ENCODE data around the gene CCDC91. TPM values are rescaled to one million over a fixed set of nuclear protein-coding genes. Genes with fewer than 3 reads are reported as not detected.

CCDC91 gene
- total and polyA plus RNA-seq, 4 experiments from 2014 or later: 56.9 to 88.4 (median 70.8) TPM

- Histone ChIP-seq H3K4me1 (ENCODE audit: insufficient read depth, low read length) (peaks cover 29% of the 10 kb centered on the region), H3K9me3 (ENCODE audit: control insufficient read depth in 1 of 2, low read length in 2 of 2) (no peaks in the 10 kb centered on the region), H3K36me3 (ENCODE audit: insufficient read depth, low read length) (no peaks in the 10 kb centered on the region), H3K4me3 (ENCODE audit: low read length in 2 of 2) (no peak overlapping the region), H3K27me3 (ENCODE audit: insufficient read depth, low read length) (no peaks in the 10 kb centered on the region), H3K27ac (ENCODE audit: low read depth, low read length) (no peak overlapping the region)
- H3K27ac Mint-ChIP-seq: no peak overlapping the region
- peaks cover 38 to 71% (median 55%) of the 10 kb centered on the region in 4 donors for H3K4me1 Mint-ChIP-seq
- H3K4me3 Mint-ChIP-seq: no peak overlapping the region
- POLR2A ChIA-PET (ENCODE audit: partially characterized antibody): no interaction called here
- no peaks in the 10 kb centered on the region for H3K27me3 Mint-ChIP-seq
- H3K36me3 Mint-ChIP-seq: peaks cover 32 to 44% of the 10 kb centered on the region in 2 donors
- no peak for DNase-seq
- CTCF ChIA-PET (ENCODE audit: partially characterized antibody): no interaction called here
- peaks cover 0 to 6% (median 1%) of the 10 kb centered on the region in 8 donors for H3K9me3 Mint-ChIP-seq
- intact Hi-C loops (cut with micrococcal nuclease): no loop called here
These were observed 36.4 kb downstream of the CCDC91 start for GRCh38 chr12:28226705-28227104.

- no peak overlapping the region for H3K27ac Mint-ChIP-seq
- no peak for DNase-seq
- H3K27me3 Mint-ChIP-seq: no peaks in the 10 kb centered on the region
- H3K36me3 Mint-ChIP-seq: peaks cover 32 to 44% of the 10 kb centered on the region in 2 donors
- H3K4me3 ChIP-seq (ENCODE audit: low read length in 2 of 2): no peak overlapping the region
- peaks cover 24% of the 10 kb centered on the region for H3K4me1 ChIP-seq (ENCODE audit: insufficient read depth, low read length)
- intact Hi-C loops (cut with micrococcal nuclease): no loop called here
- no peaks in the 10 kb centered on the region for H3K27me3 ChIP-seq (ENCODE audit: insufficient read depth, low read length)
- no peak overlapping the region for H3K27ac ChIP-seq (ENCODE audit: low read depth, low read length)
- ChIA-PET CTCF (ENCODE audit: partially characterized antibody) (no interaction called here), POLR2A (ENCODE audit: partially characterized antibody) (no interaction called here)
- H3K4me3 Mint-ChIP-seq: peak overlapping the region in 1 of 8 donors; percentile 33
- H3K4me1 Mint-ChIP-seq: peaks cover 32 to 66% (median 50%) of the 10 kb centered on the region in 4 donors
- H3K9me3 ChIP-seq (ENCODE audit: control insufficient read depth in 1 of 2, low read length in 2 of 2): no peaks in the 10 kb centered on the region
- peaks cover 0 to 6% (median 1%) of the 10 kb centered on the region in 8 donors for H3K9me3 Mint-ChIP-seq
- H3K36me3 ChIP-seq (ENCODE audit: insufficient read depth, low read length): no peaks in the 10 kb centered on the region
These were observed 37.0 kb downstream of the CCDC91 start for GRCh38 chr12:28227251-28227650.

- Mint-ChIP-seq H3K27me3 (no peaks in the 10 kb centered on the region), H3K36me3 (peaks cover 27 to 40% of the 10 kb centered on the region in 2 donors), H3K27ac (no peak overlapping the region), H3K4me3 (no peak overlapping the region), H3K9me3 (peaks cover 0 to 1% (median 0%) of the 10 kb centered on the region in 8 donors), H3K4me1 (peaks cover 24 to 48% (median 38%) of the 10 kb centered on the region in 4 donors)
- H3K9me3 ChIP-seq (ENCODE audit: control insufficient read depth in 1 of 2, low read length in 2 of 2): no peaks in the 10 kb centered on the region
- ChIA-PET POLR2A (ENCODE audit: partially characterized antibody) (no interaction called here), CTCF (ENCODE audit: partially characterized antibody) (no interaction called here)
- H3K27me3 ChIP-seq (ENCODE audit: insufficient read depth, low read length): no peaks in the 10 kb centered on the region
- intact Hi-C loops (cut with micrococcal nuclease): no loop called here
- no peaks in the 10 kb centered on the region for H3K36me3 ChIP-seq (ENCODE audit: insufficient read depth, low read length)
- no peak for DNase-seq
- no peak overlapping the region for H3K4me3 ChIP-seq (ENCODE audit: low read length in 2 of 2)
- no peaks in the 10 kb centered on the region for H3K4me1 ChIP-seq (ENCODE audit: insufficient read depth, low read length)
- H3K27ac ChIP-seq (ENCODE audit: low read depth, low read length): no peak overlapping the region
These were observed 41.0 kb downstream of the CCDC91 start for GRCh38 chr12:28231248-28231647.

GRCh38 chr12:28232211-28232928 lies 42.1 kb downstream of the CCDC91 start:
- ChIA-PET CTCF (ENCODE audit: partially characterized antibody) (no interaction called here), POLR2A (ENCODE audit: partially characterized antibody) (no interaction called here)
- no peak for DNase-seq
- Mint-ChIP-seq H3K9me3 (no peaks in the 10 kb centered on the region), H3K36me3 (peaks cover 19 to 33% of the 10 kb centered on the region in 2 donors), H3K4me3 (no peak overlapping the region), H3K27ac (no peak overlapping the region), H3K27me3 (no peaks in the 10 kb centered on the region), H3K4me1 (peaks cover 18 to 42% (median 33%) of the 10 kb centered on the region in 4 donors)
- Histone ChIP-seq H3K36me3 (ENCODE audit: insufficient read depth, low read length) (no peaks in the 10 kb centered on the region), H3K4me1 (ENCODE audit: insufficient read depth, low read length) (no peaks in the 10 kb centered on the region), H3K27ac (ENCODE audit: low read depth, low read length) (no peak overlapping the region), H3K27me3 (ENCODE audit: insufficient read depth, low read length) (no peaks in the 10 kb centered on the region), H3K9me3 (ENCODE audit: control insufficient read depth in 1 of 2, low read length in 2 of 2) (no peaks in the 10 kb centered on the region), H3K4me3 (ENCODE audit: low read length in 2 of 2) (no peak overlapping the region)
- intact Hi-C loops (cut with micrococcal nuclease): no loop called here

GRCh38 chr12:28234444-28234843 lies 44.2 kb downstream of the CCDC91 start:
- Histone ChIP-seq H3K36me3 (ENCODE audit: insufficient read depth, low read length) (no peaks in the 10 kb centered on the region), H3K9me3 (ENCODE audit: control insufficient read depth in 1 of 2, low read length in 2 of 2) (no peaks in the 10 kb centered on the region), H3K27ac (ENCODE audit: low read depth, low read length) (no peak overlapping the region), H3K27me3 (ENCODE audit: insufficient read depth, low read length) (no peaks in the 10 kb centered on the region), H3K4me3 (ENCODE audit: low read length in 2 of 2) (no peak overlapping the region), H3K4me1 (ENCODE audit: insufficient read depth, low read length) (no peaks in the 10 kb centered on the region)
- Mint-ChIP-seq H3K27ac (no peak overlapping the region), H3K36me3 (peaks cover 12 to 20% of the 10 kb centered on the region in 2 donors), H3K4me3 (no peak overlapping the region), H3K4me1 (peaks cover 11 to 34% (median 25%) of the 10 kb centered on the region in 4 donors), H3K27me3 (no peaks in the 10 kb centered on the region), H3K9me3 (no peaks in the 10 kb centered on the region)
- ChIA-PET CTCF (ENCODE audit: partially characterized antibody) (no interaction called here), POLR2A (ENCODE audit: partially characterized antibody) (no interaction called here)
- intact Hi-C loops (cut with micrococcal nuclease): no loop called here
- no peak for DNase-seq

- ChIA-PET CTCF (ENCODE audit: partially characterized antibody) (no interaction called here), POLR2A (ENCODE audit: partially characterized antibody) (no interaction called here)
- Mint-ChIP-seq H3K4me1 (peaks cover 9 to 29% (median 21%) of the 10 kb centered on the region in 4 donors), H3K27ac (no peak overlapping the region), H3K27me3 (no peaks in the 10 kb centered on the region), H3K9me3 (no peaks in the 10 kb centered on the region), H3K36me3 (peaks cover 6 to 16% of the 10 kb centered on the region in 2 donors), H3K4me3 (no peak overlapping the region)
- H3K4me1 ChIP-seq (ENCODE audit: insufficient read depth, low read length): no peaks in the 10 kb centered on the region
- H3K27ac ChIP-seq (ENCODE audit: low read depth, low read length): no peak overlapping the region
- H3K4me3 ChIP-seq (ENCODE audit: low read length in 2 of 2): no peak overlapping the region
- no peaks in the 10 kb centered on the region for H3K9me3 ChIP-seq (ENCODE audit: control insufficient read depth in 1 of 2, low read length in 2 of 2)
- DNase-seq: no peak
- no peaks in the 10 kb centered on the region for H3K36me3 ChIP-seq (ENCODE audit: insufficient read depth, low read length)
- intact Hi-C loops (cut with micrococcal nuclease): no loop called here
- no peaks in the 10 kb centered on the region for H3K27me3 ChIP-seq (ENCODE audit: insufficient read depth, low read length)
These were observed 44.8 kb downstream of the CCDC91 start for GRCh38 chr12:28235015-28235414.

GRCh38 chr12:28235985-28236384 lies 45.7 kb downstream of the CCDC91 start:
- Mint-ChIP-seq H3K4me1 (peaks cover 6 to 22% (median 17%) of the 10 kb centered on the region in 4 donors), H3K36me3 (peaks cover under 1 to 17% of the 10 kb centered on the region in 2 donors), H3K9me3 (no peaks in the 10 kb centered on the region), H3K4me3 (no peak overlapping the region), H3K27ac (no peak overlapping the region), H3K27me3 (no peaks in the 10 kb centered on the region)
- no peaks in the 10 kb centered on the region for H3K4me1 ChIP-seq (ENCODE audit: insufficient read depth, low read length)
- H3K4me3 ChIP-seq (ENCODE audit: low read length in 2 of 2): no peak overlapping the region
- H3K36me3 ChIP-seq (ENCODE audit: insufficient read depth, low read length): no peaks in the 10 kb centered on the region
- H3K9me3 ChIP-seq (ENCODE audit: control insufficient read depth in 1 of 2, low read length in 2 of 2): no peaks in the 10 kb centered on the region
- no peaks in the 10 kb centered on the region for H3K27me3 ChIP-seq (ENCODE audit: insufficient read depth, low read length)
- POLR2A ChIA-PET (ENCODE audit: partially characterized antibody): no interaction called here
- H3K27ac ChIP-seq (ENCODE audit: low read depth, low read length): no peak overlapping the region
- no peak for DNase-seq
- CTCF ChIA-PET (ENCODE audit: partially characterized antibody): no interaction called here
- intact Hi-C loops (cut with micrococcal nuclease): no loop called here
